ENCODE data around the gene ZNF628.

The ZNF628 gene

DNA sequence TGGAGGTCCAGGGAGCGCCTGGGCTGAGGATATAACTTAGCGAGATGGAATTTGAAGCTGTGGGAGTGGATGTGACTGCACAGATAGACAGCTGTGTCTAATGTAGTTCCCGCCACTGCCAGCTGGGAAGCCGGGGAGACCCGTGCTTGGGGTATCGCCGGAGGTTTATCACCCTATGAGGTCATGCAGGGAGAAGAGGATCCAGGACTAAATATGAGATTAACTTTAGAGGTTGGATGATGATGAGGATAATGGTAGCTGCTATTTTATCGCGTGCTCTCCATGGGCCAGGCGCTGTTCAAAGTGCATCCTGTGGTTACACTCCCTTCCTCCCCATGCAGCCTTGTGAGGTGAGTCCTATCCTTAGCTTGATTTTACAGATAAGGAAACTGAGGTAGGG lies 31.7 kb downstream of the ZNF628 start:
- no CpG with 5 or more reads among the region's 10 CpGs for WGBS (ENCODE audit: extremely low coverage, insufficient coverage, insufficient read length)
- no peak overlapping the region for H3K4ac ChIP-seq (ENCODE audit: low read depth, low read length)
- no peak overlapping the region for H3K4me2 ChIP-seq (ENCODE audit: low read length)
- no peak overlapping the region for H2BK120ac ChIP-seq (ENCODE audit: insufficient read depth, low read length, poor library complexity)
- no peak overlapping the region for H2AFZ ChIP-seq (ENCODE audit: insufficient read depth, low read length, poor library complexity)
- H3K23ac ChIP-seq (ENCODE audit: low read length): no peak overlapping the region
- H3K14ac ChIP-seq (ENCODE audit: low read length): no peak overlapping the region
- H4K91ac ChIP-seq (ENCODE audit: low read depth, low read length): no peak overlapping the region
- H3K4me3 ChIP-seq (ENCODE audit: low read depth, low read length): no peak overlapping the region
- H4K8ac ChIP-seq (ENCODE audit: low read depth, low read length): no peak overlapping the region
- H2AK5ac ChIP-seq (ENCODE audit: low read length): no peak overlapping the region
- H3K36me3 ChIP-seq (ENCODE audit: control insufficient read depth in 1 of 2, insufficient read depth in 2 of 2, low read length in 2 of 2): peaks cover 6 to 7% of the 10 kb centered on the region in 2 experiments
- H3K27me3 ChIP-seq (ENCODE audit: insufficient read depth, low read length): peaks cover 2% of the 10 kb centered on the region
- peaks cover 8% of the 10 kb centered on the region for H3K9me3 ChIP-seq (ENCODE audit: insufficient read depth, low read depth, low read length)
- peak overlapping the region; percentile 23 for H3K9ac ChIP-seq (ENCODE audit: low read length)
- no peak for DNase-seq
- peaks cover 0 to 5% of the 10 kb centered on the region in 2 experiments for H3K4me1 ChIP-seq (ENCODE audit: control insufficient read depth in 1 of 2, insufficient read depth in 2 of 2, low read length in 2 of 2)
- no peak overlapping the region for H2BK5ac ChIP-seq (ENCODE audit: low read depth, low read length, poor library complexity)
- no peak overlapping the region for H2BK12ac ChIP-seq (ENCODE audit: low read length)
- H3K27ac ChIP-seq (ENCODE audit: low read depth, low read length): no peak overlapping the region
- no peaks in the 10 kb centered on the region for H3K79me1 ChIP-seq (ENCODE audit: low read length)
- H3K79me2 ChIP-seq (ENCODE audit: control insufficient read depth, insufficient read depth, low read length, poor library complexity): no peaks in the 10 kb centered on the region
- H4K12ac ChIP-seq (ENCODE audit: low read depth, low read length): no peak overlapping the region
- H3K18ac ChIP-seq (ENCODE audit: low read length): no peak overlapping the region

GRCh38 chr19:55516878-55517620 lies 40.6 kb downstream of the ZNF628 start:
- Histone ChIP-seq H2AK5ac (ENCODE audit: low read length) (peak overlapping the region; percentile 11), H3K79me1 (ENCODE audit: low read length) (peaks cover 3% of the 10 kb centered on the region), H3K4me1 (ENCODE audit: control insufficient read depth in 1 of 2, insufficient read depth in 2 of 2, low read length in 2 of 2) (peaks cover 0 to 4% of the 10 kb centered on the region in 2 experiments), H2BK120ac (ENCODE audit: insufficient read depth, low read length, poor library complexity) (no peak overlapping the region), H3K27ac (ENCODE audit: low read depth, low read length) (no peak overlapping the region), H4K8ac (ENCODE audit: low read depth, low read length) (peak overlapping the region; percentile 30), H3K79me2 (ENCODE audit: control insufficient read depth, insufficient read depth, low read length, poor library complexity) (no peaks in the 10 kb centered on the region), H3K27me3 (ENCODE audit: insufficient read depth, low read length) (no peaks in the 10 kb centered on the region), H4K12ac (ENCODE audit: low read depth, low read length) (peak overlapping the region; percentile 24), H3K9ac (ENCODE audit: low read length) (no peak overlapping the region), H3K36me3 (ENCODE audit: control insufficient read depth in 1 of 2, insufficient read depth in 2 of 2, low read length in 2 of 2) (peaks cover 3 to 8% of the 10 kb centered on the region in 2 experiments), H3K4ac (ENCODE audit: low read depth, low read length) (no peak overlapping the region), H3K18ac (ENCODE audit: low read length) (peak overlapping the region; percentile 14), H3K4me2 (ENCODE audit: low read length) (peak overlapping the region; percentile 59), H2AFZ (ENCODE audit: insufficient read depth, low read length, poor library complexity) (peak overlapping the region; percentile 67), H3K14ac (ENCODE audit: low read length) (no peak overlapping the region), H2BK5ac (ENCODE audit: low read depth, low read length, poor library complexity) (no peak overlapping the region), H4K91ac (ENCODE audit: low read depth, low read length) (peak overlapping the region; percentile 10), H3K4me3 (ENCODE audit: low read depth, low read length) (peak overlapping the region; percentile 3), H3K23ac (ENCODE audit: low read length) (no peak overlapping the region), H2BK12ac (ENCODE audit: low read length) (no peak overlapping the region), H3K9me3 (ENCODE audit: insufficient read depth, low read depth, low read length) (peaks cover 5% of the 10 kb centered on the region)
- no CpG with 5 or more reads among the region's 61 CpGs for WGBS (ENCODE audit: extremely low coverage, insufficient coverage, insufficient read length)
- peak; percentile 84 to 94 for DNase-seq

DNA sequence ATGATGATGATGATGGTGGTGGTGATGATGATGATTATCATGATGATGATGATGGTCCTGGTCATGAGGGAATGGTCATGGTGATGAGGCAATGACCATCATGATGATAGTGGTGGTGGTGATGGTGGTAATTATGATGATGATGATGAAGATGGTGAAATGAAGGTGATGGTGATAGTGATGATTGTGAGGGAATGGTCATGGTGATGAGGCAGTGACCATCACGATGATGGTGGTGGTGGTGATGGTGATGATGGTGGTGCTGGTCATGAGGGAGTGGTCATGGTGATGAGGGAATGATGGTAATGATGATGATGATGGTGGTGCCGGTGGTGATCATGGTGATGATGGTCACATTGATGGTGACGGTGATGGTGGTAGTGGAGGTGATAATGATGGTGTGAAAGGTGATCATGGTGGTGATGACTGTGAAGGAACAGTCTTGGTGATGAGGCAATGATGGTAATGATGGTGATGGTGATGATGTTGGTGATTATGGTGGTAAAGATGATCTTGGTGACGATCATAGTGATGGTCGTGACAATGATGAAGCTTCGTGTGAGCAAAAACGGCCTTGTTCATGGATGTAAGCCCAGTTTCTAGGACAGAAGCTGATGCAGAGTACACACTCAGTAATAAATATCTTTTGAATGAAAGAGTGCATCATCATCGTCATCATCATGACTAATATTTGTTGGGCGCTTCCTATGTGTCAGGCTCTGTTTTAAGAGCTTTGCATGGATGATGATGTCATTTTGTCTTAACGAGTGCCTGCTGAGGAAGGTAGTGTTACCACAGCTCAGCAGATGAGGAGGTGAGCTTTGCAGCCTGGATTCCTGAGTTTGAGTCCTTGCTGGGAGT lies 43.3 kb downstream of the ZNF628 start:
- H3K23ac ChIP-seq (ENCODE audit: low read length): no peak overlapping the region
- no CpG with 5 or more reads among the region's 10 CpGs for WGBS (ENCODE audit: extremely low coverage, insufficient coverage, insufficient read length)

DNA sequence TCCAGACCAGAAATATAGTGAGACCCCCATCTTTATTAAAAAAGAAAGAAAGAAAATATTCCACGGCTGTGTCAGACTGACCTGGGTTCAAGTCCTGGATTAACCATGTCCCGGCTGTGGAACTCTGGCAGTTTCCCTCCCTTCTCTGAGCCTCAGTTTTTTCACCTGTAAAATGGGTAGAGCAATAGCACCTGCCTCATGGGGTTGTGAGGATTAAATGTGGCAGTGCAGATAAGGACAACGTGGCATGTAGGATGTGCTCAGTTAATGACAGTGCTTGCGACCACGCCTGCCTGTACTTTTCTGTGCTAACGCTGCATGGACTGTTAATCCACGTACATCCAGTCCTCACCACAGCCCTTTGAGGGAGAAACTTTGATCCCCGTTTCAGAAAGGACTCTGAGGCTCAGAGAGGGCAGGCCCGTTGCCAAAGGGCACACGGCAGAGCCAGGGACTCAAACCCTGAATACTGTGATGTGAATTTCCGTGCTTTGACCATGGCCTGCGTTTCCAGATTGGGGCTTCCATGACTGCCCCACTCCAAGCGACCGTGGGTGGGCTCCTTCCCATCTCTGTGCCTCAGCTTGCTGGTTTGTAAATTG lies 44.4 kb downstream of the ZNF628 start:
- Histone ChIP-seq H2AK5ac (ENCODE audit: low read length) (no peak overlapping the region), H2BK120ac (ENCODE audit: insufficient read depth, low read length, poor library complexity) (no peak overlapping the region), H4K12ac (ENCODE audit: low read depth, low read length) (no peak overlapping the region), H4K8ac (ENCODE audit: low read depth, low read length) (no peak overlapping the region), H3K36me3 (ENCODE audit: control insufficient read depth in 1 of 2, insufficient read depth in 2 of 2, low read length in 2 of 2) (no peaks in the 10 kb centered on the region), H3K9me3 (ENCODE audit: insufficient read depth, low read depth, low read length) (peaks cover 5% of the 10 kb centered on the region), H3K14ac (ENCODE audit: low read length) (no peak overlapping the region), H2BK12ac (ENCODE audit: low read length) (no peak overlapping the region), H2AFZ (ENCODE audit: insufficient read depth, low read length, poor library complexity) (no peak overlapping the region), H3K23ac (ENCODE audit: low read length) (no peak overlapping the region), H3K79me2 (ENCODE audit: control insufficient read depth, insufficient read depth, low read length, poor library complexity) (no peaks in the 10 kb centered on the region), H3K27me3 (ENCODE audit: insufficient read depth, low read length) (no peaks in the 10 kb centered on the region), H3K4me1 (ENCODE audit: control insufficient read depth in 1 of 2, insufficient read depth in 2 of 2, low read length in 2 of 2) (peaks cover 0 to 4% of the 10 kb centered on the region in 2 experiments), H3K27ac (ENCODE audit: low read depth, low read length) (no peak overlapping the region), H2BK5ac (ENCODE audit: low read depth, low read length, poor library complexity) (no peak overlapping the region), H4K91ac (ENCODE audit: low read depth, low read length) (no peak overlapping the region), H3K4me2 (ENCODE audit: low read length) (no peak overlapping the region), H3K79me1 (ENCODE audit: low read length) (peaks cover 3% of the 10 kb centered on the region), H3K9ac (ENCODE audit: low read length) (no peak overlapping the region), H3K18ac (ENCODE audit: low read length) (no peak overlapping the region), H3K4ac (ENCODE audit: low read depth, low read length) (no peak overlapping the region), H3K4me3 (ENCODE audit: low read depth, low read length) (peak overlapping the region; percentile 4)
- no peak for DNase-seq
- WGBS (ENCODE audit: extremely low coverage, insufficient coverage, insufficient read length): no CpG with 5 or more reads among the region's 14 CpGs

More for the DNA sequence above, 43.3 kb downstream of the ZNF628 start:
- Histone ChIP-seq H3K79me2 (ENCODE audit: control insufficient read depth, insufficient read depth, low read length, poor library complexity) (no peaks in the 10 kb centered on the region), H3K9me3 (ENCODE audit: insufficient read depth, low read depth, low read length) (peaks cover 5% of the 10 kb centered on the region), H4K91ac (ENCODE audit: low read depth, low read length) (no peak overlapping the region), H2BK12ac (ENCODE audit: low read length) (no peak overlapping the region), H2BK120ac (ENCODE audit: insufficient read depth, low read length, poor library complexity) (no peak overlapping the region), H3K79me1 (ENCODE audit: low read length) (peaks cover 3% of the 10 kb centered on the region), H3K36me3 (ENCODE audit: control insufficient read depth in 1 of 2, insufficient read depth in 2 of 2, low read length in 2 of 2) (peaks cover 0 to 3% of the 10 kb centered on the region in 2 experiments), H4K12ac (ENCODE audit: low read depth, low read length) (no peak overlapping the region), H3K14ac (ENCODE audit: low read length) (no peak overlapping the region), H4K8ac (ENCODE audit: low read depth, low read length) (no peak overlapping the region), H3K18ac (ENCODE audit: low read length) (no peak overlapping the region), H3K4me3 (ENCODE audit: low read depth, low read length) (no peak overlapping the region), H3K9ac (ENCODE audit: low read length) (no peak overlapping the region), H2AK5ac (ENCODE audit: low read length) (no peak overlapping the region), H3K4me1 (ENCODE audit: control insufficient read depth in 1 of 2, insufficient read depth in 2 of 2, low read length in 2 of 2) (peaks cover 0 to 4% of the 10 kb centered on the region in 2 experiments), H2BK5ac (ENCODE audit: low read depth, low read length, poor library complexity) (no peak overlapping the region), H2AFZ (ENCODE audit: insufficient read depth, low read length, poor library complexity) (no peak overlapping the region), H3K27ac (ENCODE audit: low read depth, low read length) (no peak overlapping the region), H3K4ac (ENCODE audit: low read depth, low read length) (no peak overlapping the region), H3K27me3 (ENCODE audit: insufficient read depth, low read length) (no peaks in the 10 kb centered on the region), H3K4me2 (ENCODE audit: low read length) (no peak overlapping the region)
- DNase-seq: peak in 1 of 2 donors; percentile 7
